Activated CD8-positive, alpha-beta T cell treated with anti-CD3 and anti-CD28 coated beads, Interleukin-2, amount 10 ng/mL, durations not matched to agents 7 days and 5 days (primary cell): ENCODE results near the gene RAB40A. TPM values are rescaled to one million over a fixed set of nuclear protein-coding genes. Genes with fewer than 3 reads are reported as not detected.
"Not testable (repeated sequence)": the region's sequence is repeated elsewhere in the genome, so short reads cannot be mapped to it uniquely, and the experiment has no call there.

Experiments
- ATAC-seq: fragments of 150-1000 bp; cut with Tn5 transposase; one replicate; pipeline ENCODE4 v1.10.0; 2021; ENCODE audit warnings: moderate library complexity
- CTCF ChIA-PET: fragments of 350-600 bp; sonication (Branson Sonifier 250); formaldehyde crosslinking; loops from one replicate; lab custom pipeline; 2021; ENCODE audit warnings: antibody characterized with exemption; lab: Charles Lee
- POLR2A ChIA-PET: fragments of 350-600 bp; sonication (Branson Sonifier 250); formaldehyde crosslinking; loops from one replicate; lab custom pipeline; 2021; ENCODE audit warnings: antibody characterized with exemption; lab: Charles Lee
- DNase-seq: peaks from one replicate; pipeline ENCODE4 v3.0.0-alpha.2; 2020
- H3K27ac Mint-ChIP-seq: one replicate; pipeline ENCODE4 v1.8.0; 2021; ENCODE audit warnings: mild to moderate bottlenecking, mixed read lengths
- H3K27me3 Mint-ChIP-seq: one replicate; pipeline ENCODE4 v1.8.0; 2021; ENCODE audit warnings: low read depth, mixed read lengths
- H3K36me3 Mint-ChIP-seq: one replicate; pipeline ENCODE4 v1.8.0; 2021; ENCODE audit warnings: low read depth, mixed read lengths
- H3K4me1 Mint-ChIP-seq: one replicate; pipeline ENCODE4 v1.8.0; 2021; ENCODE audit warnings: low read depth, mixed read lengths
- H3K4me3 Mint-ChIP-seq: one replicate; pipeline ENCODE4 v1.8.0; 2021; ENCODE audit warnings: mild to moderate bottlenecking, mixed read lengths
- H3K9me3 Mint-ChIP-seq: one replicate; pipeline ENCODE4 v1.8.0; 2022; ENCODE audit warnings: mixed read lengths; ENCODE audit not compliant: insufficient read depth
- total RNA-seq, 2 experiments: library from RNA; stranded (reverse); gene quantifications; one replicate each; pipeline ENCODE4 v1.2.3, GENCODE V29; 2021

Gene RAB40A
- total RNA-seq, 2 experiments from 2014 or later: not detected

DNA sequence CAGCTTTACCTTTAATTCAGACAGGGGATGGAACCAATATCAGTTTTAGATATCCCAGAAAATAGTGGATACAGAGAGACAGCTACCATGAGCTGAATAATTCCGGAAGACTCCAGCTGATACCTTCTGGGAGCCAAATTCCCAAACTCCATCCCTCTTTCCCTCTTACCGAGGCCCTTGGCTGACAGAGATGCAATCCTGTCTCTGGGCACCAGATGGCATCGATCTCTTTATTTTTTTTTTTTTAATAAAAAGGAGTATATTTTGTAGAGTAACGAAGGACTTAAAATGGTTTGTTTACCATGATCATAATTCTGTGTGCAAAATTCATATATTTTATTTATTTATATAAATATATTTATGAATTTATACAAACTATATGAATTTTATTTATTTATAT, 31.0 kb downstream of the RAB40A start:
- POLR2A ChIA-PET: no interaction called here

GRCh38 chrX:103483720-103484119, 35.6 kb downstream of the RAB40A start:
- no peak for DNase-seq
- no peaks in the 10 kb centered on the region for H3K4me1 Mint-ChIP-seq
- CTCF ChIA-PET: interaction anchor here (1.1 kb wide), 1 partner anchor 20 kb away, joined by 3 read pairs; no protein-coding TSS in a partner anchor

More for the DNA sequence above, 31.0 kb downstream of the RAB40A start:
- DNase-seq (no peak), ATAC-seq (no peak)
- H3K27ac Mint-ChIP-seq: no peak overlapping the region
- H3K4me1 Mint-ChIP-seq: no peaks in the 10 kb centered on the region
- H3K27me3 Mint-ChIP-seq: peaks cover 2% of the 10 kb centered on the region
- CTCF ChIA-PET: no interaction called here
- no peaks in the 10 kb centered on the region for H3K36me3 Mint-ChIP-seq
- no peaks in the 10 kb centered on the region for H3K9me3 Mint-ChIP-seq
- H3K4me3 Mint-ChIP-seq: no peak overlapping the region

DNA sequence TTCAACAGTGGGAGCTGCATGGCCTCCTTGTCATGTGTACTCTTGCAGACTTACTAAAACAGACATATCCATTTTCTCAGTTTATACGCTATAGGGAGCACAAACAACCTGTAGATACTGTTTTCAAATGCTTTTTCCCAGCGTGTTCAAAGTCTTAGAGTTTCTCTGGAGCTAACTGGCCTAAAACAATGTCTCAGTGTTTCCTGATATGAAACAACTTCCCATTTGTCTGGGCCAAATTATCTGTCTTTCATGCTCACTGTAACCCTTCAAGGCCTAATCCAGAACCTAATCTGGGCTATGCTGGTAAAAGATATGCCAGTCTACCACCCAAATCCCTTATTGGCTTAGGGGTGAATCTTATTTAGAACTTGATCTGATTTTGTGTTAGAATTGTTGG, 38.8 kb downstream of the RAB40A start:
- H3K27me3 Mint-ChIP-seq: no peaks in the 10 kb centered on the region
- ChIA-PET POLR2A (no interaction called here), CTCF (no interaction called here)
- no peaks in the 10 kb centered on the region for H3K4me1 Mint-ChIP-seq
- no peaks in the 10 kb centered on the region for H3K9me3 Mint-ChIP-seq
- H3K36me3 Mint-ChIP-seq: no peaks in the 10 kb centered on the region
- DNase-seq: no peak
- no peak for ATAC-seq
- H3K27ac Mint-ChIP-seq: no peak overlapping the region
- H3K4me3 Mint-ChIP-seq: no peak overlapping the region

More at GRCh38 chrX:103483720-103484119, 35.6 kb downstream of the RAB40A start:
- Mint-ChIP-seq H3K27me3 (no peaks in the 10 kb centered on the region), H3K27ac (no peak overlapping the region), H3K9me3 (no peaks in the 10 kb centered on the region), H3K4me3 (no peak overlapping the region), H3K36me3 (no peaks in the 10 kb centered on the region)
- ATAC-seq: no peak
- POLR2A ChIA-PET: no interaction called here

DNA sequence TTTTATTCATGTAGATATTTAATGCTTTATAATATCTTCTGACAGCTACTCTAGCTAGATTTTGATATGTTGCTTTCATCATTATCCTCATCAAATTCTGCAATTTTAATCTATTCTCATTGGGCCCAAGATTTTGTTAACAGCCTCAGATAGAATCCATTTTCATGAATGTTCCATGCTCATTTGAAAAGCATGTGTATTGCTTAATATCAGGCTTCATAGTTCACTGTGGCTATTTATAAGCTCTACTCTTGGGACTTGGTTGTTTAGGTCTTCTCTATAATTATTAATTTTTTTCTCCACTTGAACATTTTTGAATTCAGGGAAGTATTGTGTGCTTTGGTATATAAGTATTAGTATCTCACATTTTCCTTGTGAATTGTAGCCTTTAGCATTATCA, 41.8 kb downstream of the RAB40A start:
- H3K27me3 Mint-ChIP-seq: no peaks in the 10 kb centered on the region
- H3K9me3 Mint-ChIP-seq: no peaks in the 10 kb centered on the region
- no peak for ATAC-seq
- no peaks in the 10 kb centered on the region for H3K36me3 Mint-ChIP-seq
- ChIA-PET CTCF (no interaction called here), POLR2A (no interaction called here)
- H3K27ac Mint-ChIP-seq: no peak overlapping the region
- no peaks in the 10 kb centered on the region for H3K4me1 Mint-ChIP-seq
- H3K4me3 Mint-ChIP-seq: no peak overlapping the region
- DNase-seq: no peak

DNA sequence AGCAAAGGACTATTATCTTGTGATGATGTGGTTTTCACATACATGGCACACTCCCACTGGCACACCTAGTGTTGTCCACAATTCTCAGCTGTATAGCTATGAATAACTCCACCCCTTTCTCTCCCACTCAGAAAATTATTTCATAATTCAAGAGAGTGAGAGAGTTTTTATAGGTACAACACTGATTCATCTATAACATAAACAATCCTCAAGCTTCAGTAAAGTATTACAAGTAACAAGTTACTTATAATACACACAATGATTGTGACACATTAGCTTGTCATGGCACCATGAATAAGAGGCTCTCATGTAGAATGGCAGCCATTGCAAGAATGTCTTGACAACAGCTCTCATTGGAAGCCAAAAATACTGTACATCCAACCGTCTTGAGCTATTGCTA, 43.9 kb downstream of the RAB40A start:
- POLR2A ChIA-PET: no interaction called here
- H3K4me3 Mint-ChIP-seq: no peak overlapping the region
- CTCF ChIA-PET: interaction anchor here (1.0 kb wide), 2 partner anchors 11 to 15 kb away, joined by 3 to 4 read pairs; no protein-coding TSS in a partner anchor

DNA sequence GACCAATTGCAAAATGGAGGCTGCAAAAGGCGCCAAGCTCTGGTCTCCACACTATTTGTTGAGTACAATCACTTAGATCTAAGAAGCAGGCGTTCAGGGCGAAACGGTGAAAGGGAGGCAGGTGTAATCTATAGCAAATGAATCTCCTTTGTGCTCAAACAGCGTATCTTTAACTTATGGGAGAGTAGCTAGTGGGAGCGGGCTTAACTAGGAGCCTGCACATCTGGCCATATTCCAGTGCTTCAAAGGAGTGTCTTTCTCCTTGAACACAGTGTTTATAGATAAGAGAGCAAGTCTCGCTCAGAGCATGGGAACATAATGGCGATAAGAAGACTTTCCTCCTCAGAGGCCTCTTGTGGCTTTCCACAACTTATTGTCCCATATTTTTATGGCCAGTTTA, 49.3 kb downstream of the RAB40A start:
- H3K4me3 Mint-ChIP-seq, CTCF ChIA-PET, H3K36me3 Mint-ChIP-seq, ATAC-seq, H3K9me3 Mint-ChIP-seq, H3K27ac Mint-ChIP-seq, POLR2A ChIA-PET, H3K4me1 Mint-ChIP-seq, DNase-seq, H3K27me3 Mint-ChIP-seq: not testable (repeated sequence)

More for the DNA sequence above, 43.9 kb downstream of the RAB40A start:
- H3K27me3 Mint-ChIP-seq: no peaks in the 10 kb centered on the region
- no peak for DNase-seq
- H3K36me3 Mint-ChIP-seq: no peaks in the 10 kb centered on the region
- H3K4me1 Mint-ChIP-seq: no peaks in the 10 kb centered on the region
- no peak for ATAC-seq
- no peaks in the 10 kb centered on the region for H3K9me3 Mint-ChIP-seq
- no peak overlapping the region for H3K27ac Mint-ChIP-seq

DNA sequence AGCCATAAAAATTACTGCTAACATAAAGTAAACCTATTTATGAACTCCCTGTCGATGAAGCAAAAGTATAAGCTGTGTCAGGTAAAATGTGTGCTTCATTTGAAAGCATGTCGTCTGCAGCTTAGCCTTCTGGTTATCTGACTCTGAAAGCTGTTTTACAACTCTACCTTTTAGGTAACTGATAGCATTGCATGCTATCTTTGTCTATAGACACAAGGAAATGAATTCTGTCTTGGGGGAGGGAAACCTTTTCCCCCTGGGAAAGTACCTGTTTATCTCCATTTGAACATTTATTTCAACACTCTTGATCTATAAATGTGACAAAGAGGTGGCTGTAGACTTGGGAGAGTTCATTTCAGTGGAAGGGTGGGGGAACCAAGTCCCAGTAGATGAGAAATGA, 51.4 kb downstream of the RAB40A start:
- ChIA-PET CTCF (no interaction called here), POLR2A (no interaction called here)
- H3K4me3 Mint-ChIP-seq: no peak overlapping the region
- H3K27me3 Mint-ChIP-seq: no peaks in the 10 kb centered on the region
- DNase-seq (no peak), ATAC-seq (no peak)
- no peaks in the 10 kb centered on the region for H3K9me3 Mint-ChIP-seq
- no peaks in the 10 kb centered on the region for H3K36me3 Mint-ChIP-seq
- H3K27ac Mint-ChIP-seq: no peak overlapping the region
- peaks cover 5% of the 10 kb centered on the region for H3K4me1 Mint-ChIP-seq

GRCh38 chrX:103467156-103467555, 52.1 kb downstream of the RAB40A start:
- Mint-ChIP-seq H3K4me1 (peaks cover 5% of the 10 kb centered on the region), H3K4me3 (no peak overlapping the region), H3K36me3 (no peaks in the 10 kb centered on the region), H3K27me3 (peaks cover 3% of the 10 kb centered on the region), H3K9me3 (no peaks in the 10 kb centered on the region), H3K27ac (no peak overlapping the region)
- ATAC-seq (no peak), DNase-seq (no peak)
- ChIA-PET CTCF (no interaction called here), POLR2A (no interaction called here)

GRCh38 chrX:103464774-103465117, 54.5 kb downstream of the RAB40A start:
- H3K9me3 Mint-ChIP-seq: no peaks in the 10 kb centered on the region

GRCh38 chrX:103464072-103464773, 55.1 kb downstream of the RAB40A start:
- H3K27ac Mint-ChIP-seq: peak overlapping the region; percentile 63
- CTCF ChIA-PET: interaction anchor here (0.6 to 2.1 kb wide), 22 partner anchors 11 to 513 kb away, joined by 3 to 21 read pairs (median 4); no protein-coding TSS in a partner anchor
- POLR2A ChIA-PET: no interaction called here

More at GRCh38 chrX:103464774-103465117, 54.5 kb downstream of the RAB40A start:
- Mint-ChIP-seq H3K27me3 (peaks cover 4% of the 10 kb centered on the region), H3K27ac (peak overlapping the region; percentile 63), H3K36me3 (no peaks in the 10 kb centered on the region), H3K4me1 (peaks cover 11% of the 10 kb centered on the region), H3K4me3 (peak overlapping the region; percentile 76)
- peak; percentile 82 for DNase-seq
- peak; percentile 93 for ATAC-seq
- POLR2A ChIA-PET: no interaction called here
- CTCF ChIA-PET: interaction anchor here (0.6 to 2.1 kb wide), 13 partner anchors 9 to 662 kb away, joined by 3 to 21 read pairs (median 4); no protein-coding TSS in a partner anchor

GRCh38 chrX:103461156-103461555, 58.1 kb downstream of the RAB40A start:
- ATAC-seq (no peak), DNase-seq (no peak)
- ChIA-PET POLR2A (no interaction called here), CTCF (no interaction called here)
- H3K9me3 Mint-ChIP-seq: no peaks in the 10 kb centered on the region
- peaks cover 14% of the 10 kb centered on the region for H3K4me1 Mint-ChIP-seq
- peaks cover 4% of the 10 kb centered on the region for H3K27me3 Mint-ChIP-seq
- no peak overlapping the region for H3K27ac Mint-ChIP-seq
- H3K36me3 Mint-ChIP-seq: no peaks in the 10 kb centered on the region
- H3K4me3 Mint-ChIP-seq: no peak overlapping the region

More at GRCh38 chrX:103464072-103464773, 55.1 kb downstream of the RAB40A start:
- DNase-seq (peak; percentile 31), ATAC-seq (peak; percentile 79)
- Mint-ChIP-seq H3K9me3 (no peaks in the 10 kb centered on the region), H3K4me3 (peak overlapping the region; percentile 76), H3K4me1 (peaks cover 14% of the 10 kb centered on the region), H3K36me3 (no peaks in the 10 kb centered on the region), H3K27me3 (peaks cover 4% of the 10 kb centered on the region)

GRCh38 chrX:103460001-103460755, 59.1 kb downstream of the RAB40A start:
- H3K4me1 Mint-ChIP-seq: peaks cover 14% of the 10 kb centered on the region
- DNase-seq: peak; percentile 42
- H3K4me3 Mint-ChIP-seq, H3K27ac Mint-ChIP-seq, H3K9me3 Mint-ChIP-seq, POLR2A ChIA-PET, H3K36me3 Mint-ChIP-seq, ATAC-seq, H3K27me3 Mint-ChIP-seq: not testable (repeated sequence)
- CTCF ChIA-PET: interaction anchor here (0.8 to 1.0 kb wide), 2 partner anchors 30 to 202 kb away, joined by 3 read pairs; no protein-coding TSS in a partner anchor
